Dermis lymphatic vessel endothelial cell (primary cell): Measurements from ENCODE around the gene HIGD2A. TPM values are rescaled to one million over a fixed set of nuclear protein-coding genes. Genes with fewer than 3 reads are reported as not detected.

Experiments used
- total RNA-seq: library from RNA; depleted of rRNA; stranded (reverse); fragments of >200 nt; gene quantifications from 2 replicates; pipeline ENCODE4 v1.2.1, GENCODE V29; 2014

HIGD2A gene, protein sequence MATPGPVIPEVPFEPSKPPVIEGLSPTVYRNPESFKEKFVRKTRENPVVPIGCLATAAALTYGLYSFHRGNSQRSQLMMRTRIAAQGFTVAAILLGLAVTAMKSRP
- 42.1 and 54.0 TPM in 2 replicates for total RNA-seq

DNA sequence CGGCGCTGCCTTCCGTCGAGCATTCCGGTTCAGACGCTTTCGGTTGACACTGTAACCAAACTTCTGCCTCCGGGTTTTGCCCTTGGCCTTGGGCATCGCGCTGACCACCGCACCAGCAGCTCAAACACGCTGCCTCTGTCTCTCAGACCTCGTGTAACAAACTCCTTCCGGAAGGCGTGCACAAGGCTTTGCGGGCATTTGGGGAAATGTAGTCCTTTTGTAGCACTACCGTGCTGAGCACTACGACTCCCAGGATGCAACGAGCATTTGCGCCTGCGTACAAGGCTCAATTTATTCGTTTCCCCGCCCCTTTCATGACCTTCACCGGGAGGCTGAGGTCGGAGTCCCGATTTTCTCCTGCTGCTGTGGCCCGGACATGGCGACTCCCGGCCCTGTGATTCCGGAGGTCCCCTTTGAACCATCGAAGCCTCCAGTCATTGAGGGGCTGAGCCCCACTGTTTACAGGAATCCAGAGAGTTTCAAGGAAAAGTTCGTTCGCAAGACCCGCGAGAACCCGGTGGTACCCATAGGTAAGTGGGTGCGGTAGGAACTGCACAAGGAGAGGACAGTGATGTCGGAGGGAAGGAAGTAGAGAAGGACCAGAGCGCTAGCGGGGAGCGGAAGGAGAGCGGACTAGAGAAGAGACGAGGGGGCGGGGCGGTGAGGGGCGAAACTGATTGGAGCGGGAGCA is at the start of gene HIGD2A, which contains the start of gene NOP16:
Gene HIGD2A (plus strand): TSS at position 308 of the 691 bp plus-strand sequence. CDS start 69 bp downstream, at position 377.
Gene NOP16 (minus strand): TSS at position 155 of the 691 bp plus-strand sequence. CDS start 59 bp downstream, at position 96.

GRCh38 chr5:176361437-176362232 is 26.9 kb upstream of the HIGD2A start, which contains the start of gene KIAA1191:
KIAA1191 (minus strand) TSS chr5:176361764; CDS start chr5:176359508, 2,256 bp downstream.

GRCh38 chr5:176365351-176366231 is 23.0 kb upstream of the HIGD2A start, which contains the start of gene ARL10:
ARL10 (plus strand) TSS chr5:176365487; CDS start chr5:176365564, 77 bp downstream.

GRCh38 chr5:176415952-176416924 is 27.7 kb downstream of the HIGD2A start, which contains the start of gene CLTB:
CLTB (minus strand) TSS chr5:176416539; CDS start chr5:176416363, 176 bp downstream.

Other genes with a start within 250 kb of the HIGD2A start
- gene SIMC1, start 150.3 kb upstream of the HIGD2A start, total RNA-seq = 1.6 and 2.8 TPM in 2 replicates
- 84.6 and 88.4 TPM in 2 replicates for gene KIAA1191, start 27.0 kb upstream of the HIGD2A start, total RNA-seq
- 7.3 and 9.4 TPM in 2 replicates for gene ARL10, start 23.3 kb upstream of the HIGD2A start, total RNA-seq
- 10.1 and 12.3 TPM in 2 replicates for gene NOP16, start 153 bp upstream of the HIGD2A start, total RNA-seq
- 78.0 and 82.7 TPM in 2 replicates for gene CLTB, start 27.8 kb downstream of the HIGD2A start, total RNA-seq
- 39.9 and 42.0 TPM in 2 replicates for gene FAF2, start 59.6 kb downstream of the HIGD2A start, total RNA-seq
- gene RNF44, start 148.7 kb downstream of the HIGD2A start, total RNA-seq = 3.4 and 4.6 TPM in 2 replicates
- under 0.01 TPM in 2 replicates for gene CDHR2, start 160.6 kb downstream of the HIGD2A start, total RNA-seq
- gene GPRIN1, start 221.4 kb downstream of the HIGD2A start, total RNA-seq = 3.9 and 4.3 TPM in 2 replicates
- 0.43 TPM in 2 replicates for gene SNCB, start 241.8 kb downstream of the HIGD2A start, total RNA-seq
- gene EIF4E1B, start 241.9 kb downstream of the HIGD2A start, total RNA-seq = not detected in 2 replicates